Right cardiac atrium (tissue), 5 donors: ENCODE data around the gene PFKL. TPM values are rescaled to one million over a fixed set of nuclear protein-coding genes. Genes with fewer than 3 reads are reported as not detected.

Experiments used
- ATAC-seq, 2 donors: fragments of 200-7000 bp; cut with Tn5 transposase; one replicate each; pipeline versions ENCODE4 v1.8.0 to v1.9.1; 2020; ENCODE audit warnings: moderate library complexity in 2 of 2, mild to moderate bottlenecking in 1 of 2
- DNase-seq, 3 donors: peaks; one replicate each; pipeline ENCODE4 v3.0.0-alpha.2; 2020
- H3K27ac ChIP-seq: one replicate; pipeline ENCODE4 v1.5.1; 2013; ENCODE audit warnings: mild to moderate bottlenecking, low read length, control low read depth, moderate library complexity
- H3K27me3 ChIP-seq: one replicate; pipeline ENCODE4 v1.6.1; 2013; ENCODE audit not compliant: control insufficient read depth, insufficient read depth
- H3K4me1 ChIP-seq: one replicate; pipeline ENCODE4 v1.6.1; 2013; ENCODE audit warnings: low read length; ENCODE audit not compliant: control insufficient read depth, insufficient read depth
- H3K4me3 ChIP-seq: one replicate; pipeline ENCODE4 v1.5.1; 2013; ENCODE audit warnings: low read length, control low read depth
- H3K9me3 ChIP-seq: one replicate; pipeline ENCODE4 v1.6.1; 2013; ENCODE audit warnings: low read length; ENCODE audit not compliant: control insufficient read depth
- WGBS: extraction: QIAGEN DNeasy Blood & Tissue Kit; methylation state at CpG from one replicate; pipeline ENCODE4 v1.1.7; 2013; 5-methylcytosine and 5-hydroxymethylcytosine counted together
- intact Hi-C, 4 donors: fragments of 100-400 bp; cut with DNase I; formaldehyde crosslinking; loops; one replicate each; pipeline versions ENCODE4 v1.11.0 to v1.14.0; 2022 to 2023
- polyA plus RNA-seq: library from polyadenylated mRNA; stranded (reverse); fragments of 200-250 nt; gene quantifications from one replicate; pipeline ENCODE4 v1.2.3, GENCODE V29; 2013
- total RNA-seq, 4 donors: library from RNA; stranded (reverse); fragmentation: NEBNext Ultra II Directional; extraction: Animal tissue kit (Norgen Biotek cat#: 25700); gene quantifications; one replicate each; pipeline ENCODE4 v1.2.1, GENCODE V29; 2021
- donor health status: healthy with polysubstance abuse.
- donor health status: DM: no; HTN: yes; CAD: no.
- donor health status: DM: no; HTN: no; CAD: no.
- donor health status: DM: no; HTN: yes; CAD: no; lungs with severe emphysema.
- donor health status: DM: yes; HTN: yes; CAD: no.

The PFKL gene
- total and polyA plus RNA-seq, 5 donors, result 42.8 to 54.9 (median 48.2) TPM

DNA sequence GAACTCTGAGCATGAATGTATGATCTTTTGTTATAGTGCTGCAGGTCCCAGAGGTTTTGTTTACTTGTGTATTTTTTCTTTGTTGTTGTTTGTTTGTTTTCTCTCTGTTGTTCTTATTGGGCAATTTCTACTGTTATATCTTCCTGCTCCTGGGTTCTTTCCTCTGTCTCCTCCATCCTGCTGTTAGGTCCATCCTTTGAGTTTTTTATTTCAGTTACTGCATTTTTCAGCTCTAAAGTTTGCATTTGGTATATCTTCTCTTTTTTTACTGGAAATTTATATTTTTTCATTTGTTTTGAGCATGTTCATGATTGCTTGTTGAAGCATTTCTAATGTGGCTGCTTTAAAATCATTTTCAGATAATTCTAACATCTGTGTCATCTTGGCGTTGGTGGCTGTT, 63.4 kb downstream of the PFKL start:
- intact Hi-C loops, result no loop called here
- 89% methylated on average over 1 of the region's 1 CpG for WGBS
- H3K4me1 ChIP-seq, result no peaks in the 10 kb centered on the region
- no peak for ATAC-seq
- no peak overlapping the region for H3K27ac ChIP-seq
- H3K27me3 ChIP-seq, result no peaks in the 10 kb centered on the region
- H3K9me3 ChIP-seq, result no peaks in the 10 kb centered on the region
- DNase-seq, result no peak
- H3K4me3 ChIP-seq, result no peak overlapping the region

DNA sequence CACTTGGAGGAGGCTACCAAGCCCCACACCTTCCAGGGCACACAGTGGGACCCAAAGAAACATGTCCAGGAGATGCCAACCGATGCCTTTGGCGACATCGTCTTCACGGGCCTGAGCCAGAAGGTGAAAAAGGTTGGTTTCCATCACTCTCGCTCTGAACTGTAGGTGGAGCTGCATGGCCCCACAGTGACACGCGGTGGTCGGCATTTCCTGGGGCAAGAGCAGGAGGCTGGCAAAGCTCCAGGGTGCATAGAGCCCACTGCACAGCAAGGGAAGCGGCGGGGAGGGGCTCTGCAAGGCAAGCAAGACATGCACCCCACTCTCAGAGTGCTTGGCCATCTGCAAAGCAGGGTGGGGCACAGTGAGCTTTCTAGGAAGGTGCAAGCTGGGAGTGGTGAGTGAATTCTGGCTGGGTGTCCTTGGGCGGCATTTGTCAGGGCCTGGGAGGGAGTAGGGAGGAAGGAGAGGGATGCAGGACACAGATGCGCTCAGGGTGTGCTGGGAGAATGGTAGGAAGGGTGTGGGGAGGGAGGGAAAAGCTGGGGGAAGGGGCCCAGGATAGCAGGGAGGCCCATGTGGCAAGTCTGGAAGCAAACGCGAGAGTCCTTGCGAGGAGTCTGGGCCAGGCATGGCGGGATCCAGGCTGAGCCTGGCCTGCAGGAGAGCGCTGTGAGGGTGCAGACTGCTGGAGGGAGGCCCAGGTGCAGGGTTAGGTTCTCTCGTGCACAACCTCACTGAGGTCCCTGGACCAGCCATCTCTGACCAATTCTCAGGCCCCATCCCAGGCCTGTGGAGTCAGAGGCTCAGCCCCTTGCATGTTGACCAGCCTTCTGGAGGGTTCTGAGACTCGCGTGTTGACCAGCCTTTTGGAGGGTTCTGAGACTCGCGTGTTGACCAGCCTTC, 64.5 kb downstream of the PFKL start:
- DNase-seq, result peak in 2 of 3 donors; percentile 25 to 40
- no peak overlapping the region for H3K4me3 ChIP-seq
- H3K9me3 ChIP-seq, result no peaks in the 10 kb centered on the region
- no peak overlapping the region for H3K27ac ChIP-seq
- no peaks in the 10 kb centered on the region for H3K27me3 ChIP-seq
- intact Hi-C loops, result no loop called here
- no peak for ATAC-seq
- WGBS, result 74% methylated on average over 22 of the region's 22 CpGs
- no peaks in the 10 kb centered on the region for H3K4me1 ChIP-seq

DNA sequence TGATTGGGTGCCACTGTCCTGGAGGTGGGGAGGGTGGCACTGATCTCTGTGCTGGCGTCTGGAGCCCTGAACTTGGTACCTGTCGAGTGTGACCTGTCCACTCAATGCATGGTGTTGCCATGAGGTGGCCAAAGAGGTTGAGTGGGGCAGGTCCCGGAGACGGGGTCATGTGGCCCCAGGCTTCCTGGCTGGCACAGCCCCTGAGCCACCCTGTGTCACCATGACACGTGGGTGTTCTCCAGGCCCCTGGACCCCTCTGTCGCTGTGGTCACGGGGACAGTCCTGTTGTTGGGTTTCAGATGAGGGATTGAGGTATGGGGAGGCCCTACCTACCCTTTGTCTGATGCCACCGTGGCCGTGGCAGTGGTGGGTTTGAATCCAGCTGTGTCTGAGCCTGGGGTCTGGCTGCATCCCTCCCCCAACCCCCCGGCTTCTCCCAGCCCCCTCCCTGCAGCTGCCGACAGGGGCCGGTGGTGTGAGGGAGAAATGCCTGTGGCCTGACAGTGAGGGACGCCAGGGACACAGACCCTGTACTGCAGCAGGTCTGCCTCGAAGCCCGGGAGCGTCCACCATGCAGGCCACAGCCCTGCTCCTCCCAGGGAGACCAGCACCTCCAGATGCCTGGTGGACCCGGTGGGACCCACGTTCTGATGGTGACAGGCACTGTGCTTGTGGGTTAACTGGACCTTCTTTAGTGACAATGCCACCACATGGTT, 65.6 kb downstream of the PFKL start:
- DNase-seq, result peak in 2 of 3 donors; percentile 32 to 48
- no peaks in the 10 kb centered on the region for H3K4me1 ChIP-seq
- WGBS, result 88% methylated on average over 18 of the region's 18 CpGs
- no peak for ATAC-seq
- H3K9me3 ChIP-seq, result no peaks in the 10 kb centered on the region
- no peaks in the 10 kb centered on the region for H3K27me3 ChIP-seq
- intact Hi-C loops, result no loop called here
- H3K4me3 ChIP-seq, result no peak overlapping the region
- H3K27ac ChIP-seq, result no peak overlapping the region

DNA sequence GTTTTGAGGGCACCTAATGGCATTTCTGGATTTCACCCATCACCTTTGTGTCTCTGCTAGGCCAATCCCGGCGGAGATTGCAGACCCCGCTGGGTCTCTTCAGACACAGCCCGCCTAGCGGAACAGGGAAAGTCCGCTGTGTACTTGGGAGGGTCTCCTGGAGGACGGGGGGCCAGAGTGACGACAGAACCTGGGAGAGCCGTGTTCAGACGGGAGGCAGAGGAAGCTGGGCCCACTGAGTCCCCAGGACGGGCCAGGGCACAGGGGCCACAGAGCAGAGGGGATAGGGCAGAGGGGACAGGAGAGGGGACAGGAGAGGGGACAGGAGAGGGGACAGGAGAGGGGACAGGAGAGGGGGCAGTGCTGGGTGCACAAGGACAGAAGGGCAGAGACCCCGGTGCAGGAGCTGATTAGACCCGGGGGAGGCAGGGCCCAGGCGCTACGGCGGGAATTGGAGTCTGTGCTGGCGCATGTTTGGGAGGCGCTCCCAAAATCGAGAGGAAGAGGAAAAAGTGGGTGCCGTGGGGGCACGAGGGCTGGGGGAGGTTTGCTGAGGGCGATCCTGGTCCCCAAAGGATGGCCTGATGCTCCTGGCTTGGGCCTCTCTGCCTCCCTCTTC, 66.2 kb downstream of the PFKL start:
- ATAC-seq (no peak), DNase-seq (peak in 2 of 3 donors; percentile 24 to 31)
- Histone ChIP-seq H3K27ac (no peak overlapping the region), H3K4me1 (no peaks in the 10 kb centered on the region), H3K4me3 (no peak overlapping the region), H3K27me3 (no peaks in the 10 kb centered on the region), H3K9me3 (no peaks in the 10 kb centered on the region)
- WGBS, result 90% methylated on average over 21 of the region's 22 CpGs
- intact Hi-C loops, result no loop called here

DNA sequence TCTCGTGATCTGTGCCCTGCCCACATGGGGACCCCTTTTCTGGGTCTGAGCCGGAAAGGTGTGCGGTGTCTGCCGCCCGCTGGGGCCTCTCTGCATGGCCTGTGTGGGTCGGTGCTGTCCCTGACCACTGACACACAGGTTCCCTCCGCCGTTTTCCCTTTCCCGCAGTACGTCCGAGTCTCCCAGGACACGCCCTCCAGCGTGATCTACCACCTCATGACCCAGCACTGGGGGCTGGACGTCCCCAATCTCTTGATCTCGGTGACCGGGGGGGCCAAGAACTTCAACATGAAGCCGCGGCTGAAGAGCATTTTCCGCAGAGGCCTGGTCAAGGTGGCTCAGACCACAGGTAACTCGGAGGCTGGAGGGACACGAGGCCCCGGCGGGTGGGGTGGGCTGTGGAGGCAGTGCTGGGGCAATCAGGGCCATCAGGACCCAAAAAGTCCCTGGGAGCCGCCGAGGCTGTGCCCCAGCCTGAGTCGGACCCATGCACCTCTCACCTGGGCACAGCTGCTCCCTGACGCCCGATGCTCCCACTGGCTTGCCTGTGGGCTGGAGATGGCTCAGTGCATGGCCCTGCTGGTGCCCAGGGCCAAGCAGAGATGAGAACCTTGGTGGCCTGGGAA, 66.8 kb downstream of the PFKL start:
- peak in 2 of 3 donors; percentile 26 to 59 for DNase-seq
- H3K27ac ChIP-seq, result no peak overlapping the region
- 86% methylated on average over 28 of the region's 28 CpGs for WGBS
- intact Hi-C loops, result no loop called here
- no peaks in the 10 kb centered on the region for H3K4me1 ChIP-seq
- no peak overlapping the region for H3K4me3 ChIP-seq
- no peak for ATAC-seq
- no peaks in the 10 kb centered on the region for H3K9me3 ChIP-seq
- H3K27me3 ChIP-seq, result no peaks in the 10 kb centered on the region

DNA sequence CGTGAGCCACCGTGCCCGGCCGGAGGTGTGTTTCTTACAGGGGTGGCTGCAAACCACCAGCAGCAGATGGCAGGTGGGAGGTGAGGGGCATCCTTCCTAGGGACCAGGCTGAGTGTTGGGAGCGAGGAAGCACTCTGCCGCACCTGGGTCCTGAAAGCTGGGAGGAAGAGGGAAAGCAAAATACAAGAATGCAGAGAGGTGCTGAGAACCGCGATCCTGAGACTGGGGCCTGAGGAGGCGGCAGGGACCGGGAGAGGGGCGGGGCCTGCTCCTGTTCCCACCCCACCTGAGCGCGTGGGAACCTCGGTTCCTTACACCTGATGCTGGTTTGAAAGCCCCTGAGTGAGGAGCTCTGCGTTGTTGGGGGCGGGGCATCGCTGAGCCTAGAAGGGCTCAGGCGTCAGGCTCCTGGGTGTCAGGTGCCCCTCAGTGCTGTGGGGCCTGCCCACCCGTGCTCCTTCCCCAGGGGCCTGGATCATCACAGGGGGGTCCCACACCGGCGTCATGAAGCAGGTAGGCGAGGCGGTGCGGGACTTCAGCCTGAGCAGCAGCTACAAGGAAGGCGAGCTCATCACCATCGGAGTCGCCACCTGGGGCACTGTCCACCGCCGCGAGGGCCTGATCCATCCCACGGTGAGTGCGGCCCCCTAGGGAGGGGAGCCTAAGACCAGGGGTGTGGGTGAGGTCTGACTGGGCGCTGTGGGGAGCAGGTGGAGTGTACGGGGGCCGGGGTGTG, 69.0 kb downstream of the PFKL start:
- no peaks in the 10 kb centered on the region for H3K9me3 ChIP-seq
- no peaks in the 10 kb centered on the region for H3K27me3 ChIP-seq
- no peaks in the 10 kb centered on the region for H3K4me1 ChIP-seq
- no peak overlapping the region for H3K27ac ChIP-seq
- DNase-seq (peak in 1 of 3 donors; percentile 29), ATAC-seq (peak in 1 of 2 donors; percentile 27)
- no peak overlapping the region for H3K4me3 ChIP-seq
- 33% methylated on average over 35 of the region's 35 CpGs for WGBS
- intact Hi-C loops, result no loop called here

DNA sequence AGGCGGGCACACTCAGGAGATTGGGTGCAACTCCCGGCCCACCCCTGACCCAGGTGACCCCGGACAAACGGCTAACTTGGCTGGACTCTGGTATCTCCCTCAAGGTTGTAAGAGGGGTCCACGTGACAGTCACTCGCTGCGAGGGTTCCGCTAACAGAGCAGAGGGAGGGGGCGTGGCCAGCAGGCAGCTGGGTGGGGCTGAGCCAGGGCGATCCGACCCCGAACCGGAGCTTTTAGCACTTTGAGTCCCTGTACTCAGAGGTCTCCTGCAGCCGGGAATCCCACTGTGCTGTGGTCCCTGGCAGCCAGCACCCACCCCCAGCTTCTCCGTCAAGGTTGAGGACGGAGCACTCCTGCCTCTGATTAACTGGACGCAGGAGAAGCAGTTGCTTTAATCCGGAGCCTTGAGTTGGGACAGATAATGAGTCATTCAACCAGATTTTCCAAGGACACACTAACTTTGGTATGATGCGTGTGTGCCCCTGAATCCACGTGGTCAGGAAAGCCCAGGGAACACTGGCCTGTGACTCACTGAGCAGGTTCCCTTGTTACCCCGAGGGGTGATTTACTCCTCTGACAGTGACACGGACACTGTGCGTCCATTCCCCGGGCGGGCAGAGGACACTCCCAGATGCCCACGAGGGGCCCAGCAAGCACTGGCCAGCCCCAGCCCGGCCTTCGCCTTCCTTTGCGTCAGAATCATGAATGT, 70.3 kb downstream of the PFKL start:
- no peak overlapping the region for H3K4me3 ChIP-seq
- ATAC-seq, result peak; percentile 8 to 50

DNA sequence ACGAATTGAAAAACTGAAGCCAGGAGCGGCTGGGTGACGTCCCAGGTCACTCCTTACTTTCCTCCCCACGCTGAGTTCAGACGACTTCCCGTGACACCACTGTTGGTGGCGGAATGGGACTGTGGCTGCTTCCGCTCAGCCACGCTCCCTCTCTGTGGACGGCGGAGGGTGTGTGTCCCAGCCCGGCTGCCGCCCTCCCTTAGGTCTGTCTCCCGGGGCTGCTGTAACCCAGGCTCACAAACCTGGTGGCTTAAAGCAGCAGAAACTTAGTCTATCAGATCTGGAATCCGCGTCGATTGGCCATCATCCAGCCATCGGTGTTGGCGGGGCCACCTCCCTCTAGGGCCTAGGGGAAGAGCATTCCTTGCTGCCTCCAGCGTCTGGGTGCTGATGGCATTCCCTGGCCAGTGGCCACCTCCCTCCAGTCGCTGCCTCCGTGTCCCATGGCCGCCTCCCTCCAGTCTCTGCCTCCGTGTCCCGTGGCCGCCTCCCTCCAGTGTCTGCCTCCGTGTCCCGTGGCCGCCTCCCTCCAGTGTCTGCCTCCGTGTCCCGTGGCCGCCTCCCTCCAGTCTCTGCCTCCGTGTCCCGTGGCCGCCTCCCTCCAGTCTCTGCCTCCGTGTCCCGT, 71.0 kb downstream of the PFKL start:
- Histone ChIP-seq H3K27ac (no peak overlapping the region), H3K4me3 (no peak overlapping the region), H3K4me1 (no peaks in the 10 kb centered on the region), H3K27me3 (no peaks in the 10 kb centered on the region), H3K9me3 (no peaks in the 10 kb centered on the region)
- 93% methylated on average over 35 of the region's 37 CpGs for WGBS
- intact Hi-C loops, result no loop called here
- DNase-seq (no peak), ATAC-seq (no peak)

More for the DNA sequence above, 70.3 kb downstream of the PFKL start:
- Histone ChIP-seq H3K27ac (no peak overlapping the region), H3K9me3 (no peaks in the 10 kb centered on the region), H3K4me1 (no peaks in the 10 kb centered on the region), H3K27me3 (no peaks in the 10 kb centered on the region)
- WGBS, result 34% methylated on average over 29 of the region's 29 CpGs
- DNase-seq, result peak in 1 of 3 donors; percentile 70
- intact Hi-C loops, result no loop called here

DNA sequence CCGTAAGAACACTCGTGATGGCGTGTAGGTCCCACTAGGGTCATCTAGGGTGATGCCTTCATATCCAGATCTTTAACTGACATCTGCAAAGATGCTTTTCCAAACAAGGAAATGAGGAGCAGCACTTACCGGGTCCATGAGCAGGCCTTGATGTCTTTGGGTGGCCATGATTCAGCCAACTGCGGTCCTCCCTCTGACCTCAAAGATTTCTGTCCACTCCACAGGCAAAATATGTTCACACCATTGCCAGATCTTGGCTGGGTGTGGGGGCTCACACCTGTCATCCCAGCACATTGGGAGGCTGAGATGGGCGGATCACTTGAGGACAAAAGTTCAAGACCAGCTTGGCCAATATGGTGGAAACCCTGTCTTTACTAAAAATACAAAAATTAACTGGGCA, 71.7 kb downstream of the PFKL start:
- ATAC-seq, result no peak
- Histone ChIP-seq H3K9me3 (no peaks in the 10 kb centered on the region), H3K4me3 (no peak overlapping the region), H3K4me1 (no peaks in the 10 kb centered on the region), H3K27ac (no peak overlapping the region), H3K27me3 (no peaks in the 10 kb centered on the region)
- DNase-seq, result no peak
- intact Hi-C loops, result no loop called here
- 92% methylated on average over 6 of the region's 6 CpGs for WGBS
